Measurements from ENCODE around the gene TET3.

The TET3 gene

DNA sequence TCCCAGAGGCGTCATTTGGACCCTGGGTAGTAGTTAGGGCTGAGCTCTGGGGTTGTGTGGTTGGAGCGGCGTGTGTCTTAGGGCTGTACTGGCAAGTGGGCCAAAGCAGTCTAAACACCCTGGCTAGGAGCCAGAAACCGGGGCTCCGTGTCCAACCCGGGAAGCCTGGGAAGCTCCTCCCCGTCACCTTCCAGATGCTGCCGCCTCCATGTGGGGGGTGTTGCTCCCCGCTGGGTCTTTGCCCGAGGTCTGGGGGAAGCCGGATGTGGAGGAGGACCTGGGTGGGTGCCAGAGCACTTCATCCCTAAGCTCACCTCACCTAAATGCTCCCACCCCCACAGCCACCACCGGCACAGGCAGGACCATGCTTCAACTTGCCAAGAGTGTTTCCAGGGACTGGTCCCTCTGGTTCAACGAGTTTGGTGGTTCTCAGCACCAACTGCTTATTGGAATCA is 25.4 kb downstream of the TET3 start:
- TF ChIP-seq, protein P1, sequence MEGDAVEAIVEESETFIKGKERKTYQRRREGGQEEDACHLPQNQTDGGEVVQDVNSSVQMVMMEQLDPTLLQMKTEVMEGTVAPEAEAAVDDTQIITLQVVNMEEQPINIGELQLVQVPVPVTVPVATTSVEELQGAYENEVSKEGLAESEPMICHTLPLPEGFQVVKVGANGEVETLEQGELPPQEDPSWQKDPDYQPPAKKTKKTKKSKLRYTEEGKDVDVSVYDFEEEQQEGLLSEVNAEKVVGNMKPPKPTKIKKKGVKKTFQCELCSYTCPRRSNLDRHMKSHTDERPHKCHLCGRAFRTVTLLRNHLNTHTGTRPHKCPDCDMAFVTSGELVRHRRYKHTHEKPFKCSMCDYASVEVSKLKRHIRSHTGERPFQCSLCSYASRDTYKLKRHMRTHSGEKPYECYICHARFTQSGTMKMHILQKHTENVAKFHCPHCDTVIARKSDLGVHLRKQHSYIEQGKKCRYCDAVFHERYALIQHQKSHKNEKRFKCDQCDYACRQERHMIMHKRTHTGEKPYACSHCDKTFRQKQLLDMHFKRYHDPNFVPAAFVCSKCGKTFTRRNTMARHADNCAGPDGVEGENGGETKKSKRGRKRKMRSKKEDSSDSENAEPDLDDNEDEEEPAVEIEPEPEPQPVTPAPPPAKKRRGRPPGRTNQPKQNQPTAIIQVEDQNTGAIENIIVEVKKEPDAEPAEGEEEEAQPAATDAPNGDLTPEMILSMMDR (IDR thresholded peaks at IDR 0.05): no peak

DNA sequence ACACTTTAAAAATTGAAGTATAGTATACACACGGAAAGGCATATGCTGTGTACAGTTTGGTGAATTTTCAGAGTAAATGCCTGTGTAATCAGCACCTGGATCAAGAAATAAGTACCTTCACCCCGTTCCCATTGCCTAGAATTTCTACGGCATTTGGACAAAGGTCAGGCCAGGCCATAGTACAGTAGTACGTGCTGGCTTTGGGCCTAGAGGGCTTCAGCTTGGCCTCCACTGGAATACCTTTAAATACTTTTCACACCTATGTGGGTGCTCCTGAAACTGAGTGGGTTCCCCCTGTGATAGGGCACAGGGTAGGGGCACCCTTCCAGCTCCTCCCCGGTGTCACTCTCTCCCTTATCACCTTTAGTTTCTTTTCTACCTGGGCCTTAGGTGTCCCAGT is 26.5 kb downstream of the TET3 start:
- TF ChIP-seq, protein P1 (IDR thresholded peaks at IDR 0.05): no peak

DNA sequence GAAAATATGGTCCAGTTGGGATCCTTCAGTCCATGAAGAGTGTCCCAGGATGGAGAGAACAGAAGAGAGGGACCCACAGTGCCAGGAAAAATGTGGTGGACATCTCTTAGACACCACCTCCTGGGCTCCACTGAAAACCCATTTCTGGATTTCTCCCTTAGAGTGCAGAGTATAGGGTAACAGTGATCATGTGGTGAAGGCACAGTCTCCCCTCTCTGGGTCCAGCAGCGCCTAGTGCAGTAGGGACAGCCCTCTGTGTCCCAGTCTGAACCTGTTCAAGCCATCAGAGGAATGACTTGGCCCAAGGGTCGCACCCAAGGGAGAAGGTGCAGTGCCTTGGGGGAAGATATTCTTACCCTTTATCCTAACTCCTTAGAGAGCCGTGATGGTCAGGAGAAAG is 30.1 kb downstream of the TET3 start:
- TF ChIP-seq, protein P1 (IDR thresholded peaks at IDR 0.05): no peak

DNA sequence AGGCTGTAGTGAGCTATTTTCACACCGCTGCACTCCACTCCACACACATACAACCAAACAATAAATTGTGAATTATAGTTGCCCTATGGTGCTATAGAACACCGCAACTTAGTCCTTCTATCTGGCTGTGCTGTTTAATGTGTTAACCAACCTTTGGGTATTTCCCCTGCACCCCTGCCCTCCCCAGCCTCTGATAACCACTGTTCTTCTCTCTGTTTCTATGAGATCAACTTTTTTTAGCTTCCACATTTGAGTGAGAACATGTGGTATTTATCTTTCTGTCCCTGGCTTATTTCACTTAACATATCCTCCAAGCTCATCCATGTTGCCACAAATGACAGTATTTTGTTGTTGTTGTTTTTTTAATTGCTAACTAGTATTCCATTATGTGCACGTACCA is 32.5 kb downstream of the TET3 start:
- TF ChIP-seq, protein P1 (IDR thresholded peaks at IDR 0.05): no peak

DNA sequence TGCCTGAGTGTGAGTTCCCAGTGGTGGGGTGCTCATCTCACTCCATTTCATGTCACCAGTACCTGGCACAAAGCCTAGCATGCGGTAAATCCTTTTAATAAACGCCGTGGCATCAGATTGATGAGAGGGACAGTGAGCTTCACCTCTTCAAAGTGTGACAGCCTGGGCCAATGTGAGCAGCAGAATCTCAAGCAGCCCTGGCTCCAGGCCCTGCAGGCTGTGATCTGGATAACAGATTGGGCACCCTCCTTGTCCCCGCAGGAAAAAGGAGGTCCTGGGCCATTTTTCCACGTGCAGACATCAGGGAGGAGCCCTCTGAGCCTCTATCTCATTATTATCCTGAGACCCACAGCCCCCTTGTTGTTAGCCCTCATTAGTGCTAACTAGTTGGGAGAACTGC is 34.8 kb downstream of the TET3 start:
- TF ChIP-seq, protein P1 (IDR thresholded peaks at IDR 0.05): no peak

DNA sequence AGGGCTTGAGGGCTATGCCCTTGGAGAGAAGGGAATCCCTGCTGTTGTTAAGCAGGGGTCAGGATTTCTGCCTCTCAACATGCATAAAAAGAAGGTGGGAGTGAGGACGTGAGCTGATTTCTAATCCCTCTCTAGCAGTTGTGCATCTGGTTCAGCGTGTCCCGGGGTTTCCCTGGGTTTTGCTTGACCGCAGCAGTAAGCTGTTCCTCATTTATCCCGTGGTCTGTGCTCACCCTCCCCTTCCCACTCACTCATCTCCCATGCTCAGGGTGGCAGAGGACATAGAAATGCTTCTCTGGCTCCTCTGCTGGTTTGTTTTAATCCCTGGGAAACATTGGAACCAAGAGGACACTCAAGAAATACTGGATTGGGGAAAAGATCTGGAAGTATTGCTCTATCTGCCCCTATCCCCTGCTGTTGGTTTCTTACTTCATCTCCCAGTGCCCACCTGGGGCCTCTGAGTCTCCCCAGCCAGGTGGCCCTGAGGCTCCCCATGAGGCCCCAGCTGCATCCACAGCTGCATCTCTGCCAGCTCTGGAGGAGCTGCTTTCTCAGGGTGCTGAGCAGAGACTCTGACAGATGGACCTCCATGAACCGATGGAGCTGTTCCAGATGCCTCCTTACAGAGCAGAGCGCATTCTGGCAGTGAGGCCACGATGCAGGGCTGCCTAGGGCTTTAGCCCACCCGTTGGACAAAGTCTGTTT is 36.1 kb downstream of the TET3 start:
- TF ChIP-seq, protein P1 (IDR thresholded peaks at IDR 0.05): no peak

DNA sequence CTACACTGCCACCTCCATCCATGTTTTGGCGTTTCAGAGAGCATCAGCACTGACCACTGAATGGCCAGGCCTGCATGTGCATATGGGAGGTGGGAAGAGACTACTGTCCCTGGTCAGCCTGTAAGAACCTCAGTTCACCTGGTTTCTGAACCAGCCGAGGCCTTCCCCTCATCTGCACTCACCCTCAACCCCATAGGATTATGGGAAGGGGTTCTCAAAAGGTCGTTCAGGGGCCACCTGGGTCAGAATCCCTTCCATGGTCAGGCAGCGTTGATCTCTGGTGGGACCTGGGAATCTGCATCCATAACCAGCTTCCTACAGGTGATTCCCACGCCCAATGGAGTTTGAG is 36.7 kb downstream of the TET3 start:
- TF ChIP-seq, protein P1 (IDR thresholded peaks at IDR 0.05): no peak

DNA sequence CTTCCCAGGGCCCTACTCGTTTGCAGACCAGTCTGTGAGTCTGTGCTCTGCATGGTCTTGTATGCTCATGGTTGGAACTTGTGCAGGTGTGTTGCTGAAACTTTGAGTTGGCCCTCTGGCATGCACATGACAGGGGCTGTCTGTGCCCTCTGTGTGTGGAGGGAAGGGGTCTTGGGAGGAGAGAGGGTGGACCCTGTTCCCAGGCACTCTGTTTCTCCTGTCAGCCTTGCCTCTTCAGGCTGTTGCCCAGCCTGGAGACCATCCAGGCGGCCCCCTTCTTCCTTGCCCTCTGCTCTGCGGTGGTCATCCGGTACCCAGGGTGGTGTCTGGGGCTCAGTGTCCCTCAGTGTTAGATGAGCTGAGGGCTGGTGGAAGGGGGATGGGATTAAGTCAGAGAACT is 39.5 kb downstream of the TET3 start:
- TF ChIP-seq, protein P1 (IDR thresholded peaks at IDR 0.05): no peak

Measured in LNCAP (cell line).